Pons (tissue), 1 donor: ENCODE measurements around the gene RPS8.
A peak's percentile ranks its signal among the peaks of the same experiment; 100 is the strongest.
"Not testable (repeated sequence)": the region's sequence is repeated elsewhere in the genome, so short reads cannot be mapped to it uniquely, and the experiment has no call there.

Source experiments
- DNase-seq: peaks from one replicate; pipeline ENCODE4 v3.0.0-alpha.2; 2016; ENCODE audit warnings: low spot score

RPS8 gene

GRCh38 chr1:44775078-44775929 lies at the start of gene RPS8:
TSS of gene RPS8 (plus strand) at chr1:44775540. CDS start at chr1:44775597, 57 bp downstream.
- peak; percentile 92 for DNase-seq

- peak; percentile 97 for DNase-seq
Measured at GRCh38 chr1:44730741-44731512, 44.4 kb upstream of the RPS8 start, which contains the start of gene RNU5D-1. TSS of gene RNU5D-1 (minus strand) at chr1:44731170.

- no peak for DNase-seq
Measured at GRCh38 chr1:44733365-44733764, 42.0 kb upstream of the RPS8 start.

- no peak for DNase-seq
Measured at GRCh38 chr1:44733784-44734183, 41.6 kb upstream of the RPS8 start.

GRCh38 chr1:44735992-44736391 lies 39.3 kb upstream of the RPS8 start:
- DNase-seq, result no peak

- DNase-seq, result not testable (repeated sequence)
Measured at GRCh38 chr1:44738953-44739306, 36.4 kb upstream of the RPS8 start.

- peak; percentile 96 for DNase-seq
Measured at GRCh38 chr1:44739307-44740178, 35.8 kb upstream of the RPS8 start, which contains the start of gene KIF2C. TSS of gene KIF2C (plus strand) at chr1:44739837. CDS start at chr1:44739933, 96 bp downstream.

- DNase-seq, result no peak
Measured at GRCh38 chr1:44740179-44740617, 35.1 kb upstream of the RPS8 start.

- no peak for DNase-seq
Measured at GRCh38 chr1:44743211-44743610, 32.1 kb upstream of the RPS8 start.

GRCh38 chr1:44747878-44748277 lies 27.5 kb upstream of the RPS8 start:
- no peak for DNase-seq

GRCh38 chr1:44757420-44757819 lies 17.9 kb upstream of the RPS8 start:
- no peak for DNase-seq

GRCh38 chr1:44759077-44759476 lies 16.3 kb upstream of the RPS8 start:
- DNase-seq, result no peak

GRCh38 chr1:44760876-44761275 lies 14.5 kb upstream of the RPS8 start:
- no peak for DNase-seq

- DNase-seq, result not testable (repeated sequence)
Measured at GRCh38 chr1:44766421-44766820, 8.9 kb upstream of the RPS8 start.

- peak; percentile 15 for DNase-seq
Measured at GRCh38 chr1:44775930-44776729, 790 bp downstream of the RPS8 start.

- DNase-seq, result no peak
Measured at GRCh38 chr1:44776730-44777068, 1.4 kb downstream of the RPS8 start.

- no peak for DNase-seq
Measured at GRCh38 chr1:44777547-44777946, 2.2 kb downstream of the RPS8 start.

- DNase-seq, result no peak
Measured at GRCh38 chr1:44777969-44778635, 2.8 kb downstream of the RPS8 start.

GRCh38 chr1:44778705-44779576 lies 3.6 kb downstream of the RPS8 start:
- DNase-seq, result no peak
